Stimulated activated memory B cell treated with anti-CD40 and anti-IgM and Interleukin-4, amounts not matched to agents 10 μg/mL and 1 μg/mL and 100 μg/mL, for 72 hours (primary cell): ENCODE measurements around the gene S100A11.
"Not testable (repeated sequence)": the region's sequence is repeated elsewhere in the genome, so short reads cannot be mapped to it uniquely, and the experiment has no call there.

ENCODE experiments used
- ATAC-seq: fragments of 150-1000 bp; cut with Tn5 transposase; 2 replicates; pipeline ENCODE4 v1.10.0; 2021
- H3K27ac Mint-ChIP-seq: one replicate; pipeline ENCODE4 v1.8.0; 2022; ENCODE audit warnings: mild to moderate bottlenecking, mixed read lengths
- H3K27me3 Mint-ChIP-seq: one replicate; pipeline ENCODE4 v1.8.0; 2022; ENCODE audit warnings: mixed read lengths
- H3K36me3 Mint-ChIP-seq: one replicate; pipeline ENCODE4 v1.8.0; 2022; ENCODE audit warnings: mixed read lengths
- H3K4me1 Mint-ChIP-seq: one replicate; pipeline ENCODE4 v1.8.0; 2022; ENCODE audit warnings: mixed read lengths
- H3K4me3 Mint-ChIP-seq: one replicate; pipeline ENCODE4 v1.8.0; 2022; ENCODE audit warnings: mild to moderate bottlenecking, moderate library complexity, mixed read lengths
- H3K9me3 Mint-ChIP-seq: one replicate; pipeline ENCODE4 v1.8.0; 2022; ENCODE audit warnings: mixed read lengths

The S100A11 gene

DNA sequence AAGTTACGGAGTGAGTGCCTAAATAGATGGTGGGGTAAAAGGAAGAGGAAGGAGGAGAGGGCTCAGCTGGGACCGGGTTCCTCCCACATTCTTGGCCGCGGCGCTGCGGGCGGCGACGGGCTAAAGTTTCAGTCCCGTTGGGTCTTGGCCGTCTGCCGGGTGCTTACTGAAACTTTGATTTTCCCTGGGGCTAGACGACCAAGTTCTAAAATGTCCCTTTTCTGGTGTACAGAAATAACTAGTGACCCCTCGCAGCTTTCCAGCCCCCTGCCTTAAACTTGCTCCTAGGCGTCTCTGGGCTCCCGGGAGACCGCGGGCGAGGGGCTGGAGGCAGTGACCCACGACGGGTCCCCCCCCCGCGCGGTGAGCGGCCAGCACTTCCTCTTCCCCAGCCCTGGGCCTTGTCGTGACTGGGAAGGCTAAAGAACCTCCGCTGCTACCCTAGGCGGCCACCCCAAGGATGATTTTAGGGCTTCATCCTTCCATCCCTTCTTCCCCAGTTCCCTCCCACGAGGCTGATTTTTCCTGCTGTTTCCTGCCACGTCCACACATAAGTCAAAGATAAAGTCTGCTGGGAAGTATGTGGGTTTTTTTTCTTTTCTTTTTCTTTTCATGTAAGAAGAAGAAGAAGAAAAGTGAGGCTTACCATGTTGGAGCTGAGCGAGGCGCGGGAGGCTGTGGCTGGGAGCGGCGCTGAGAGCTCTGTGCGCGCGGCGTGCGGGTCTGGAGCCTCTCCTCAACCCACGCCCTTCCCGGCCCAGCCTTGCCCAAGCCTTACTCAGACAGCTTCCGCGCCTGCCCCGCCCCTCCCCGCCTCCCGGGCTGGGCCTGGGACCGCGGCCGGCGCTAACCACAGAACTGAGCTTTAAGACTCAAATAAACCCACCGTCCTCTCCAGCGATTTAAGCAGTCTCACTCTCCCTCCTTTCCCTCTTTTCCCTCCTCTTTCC is at the start of gene S100A11:
Gene S100A11, minus strand, starts transcription at position 738 of the 950 bp plus-strand sequence. Its CDS starts 89 bp downstream, at position 649.
- H3K36me3 Mint-ChIP-seq: peaks cover 6% of the 10 kb centered on the region
- H3K4me3 Mint-ChIP-seq: peak within 1 kb of the TSS; percentile 83
- ATAC-seq: peak; percentile 87
- H3K27me3 Mint-ChIP-seq: no peaks in the 10 kb centered on the region
- H3K27ac Mint-ChIP-seq: peak within 1 kb of the TSS; percentile 86
- peaks cover 20% of the 10 kb centered on the region for H3K4me1 Mint-ChIP-seq
- H3K9me3 Mint-ChIP-seq: no peaks in the 10 kb centered on the region

DNA sequence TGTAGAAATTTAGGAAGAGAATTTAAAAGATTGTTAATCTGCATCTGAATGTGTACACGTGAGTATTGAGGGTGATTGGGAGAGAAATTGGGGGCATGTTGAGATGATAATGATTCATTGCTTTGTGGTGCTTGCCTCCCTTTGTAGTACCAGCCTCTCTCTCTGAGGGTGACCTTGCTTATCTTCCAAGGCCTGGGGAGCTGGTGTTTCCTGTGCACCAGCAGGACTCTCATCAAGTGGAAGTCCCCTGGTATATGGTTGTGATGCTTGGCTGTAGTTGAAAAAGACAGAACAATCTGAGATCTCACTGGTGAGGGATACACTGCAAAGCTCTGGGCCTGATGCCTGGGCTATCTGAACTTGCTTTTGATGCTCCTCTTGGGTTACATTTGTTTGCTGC is 48.0 kb upstream of the S100A11 start:
- Mint-ChIP-seq H3K27ac (no peak overlapping the region), H3K36me3 (no peaks in the 10 kb centered on the region), H3K4me3 (no peak overlapping the region), H3K9me3 (no peaks in the 10 kb centered on the region), H3K4me1 (no peaks in the 10 kb centered on the region), H3K27me3 (peaks cover 1% of the 10 kb centered on the region)
- ATAC-seq: no peak

DNA sequence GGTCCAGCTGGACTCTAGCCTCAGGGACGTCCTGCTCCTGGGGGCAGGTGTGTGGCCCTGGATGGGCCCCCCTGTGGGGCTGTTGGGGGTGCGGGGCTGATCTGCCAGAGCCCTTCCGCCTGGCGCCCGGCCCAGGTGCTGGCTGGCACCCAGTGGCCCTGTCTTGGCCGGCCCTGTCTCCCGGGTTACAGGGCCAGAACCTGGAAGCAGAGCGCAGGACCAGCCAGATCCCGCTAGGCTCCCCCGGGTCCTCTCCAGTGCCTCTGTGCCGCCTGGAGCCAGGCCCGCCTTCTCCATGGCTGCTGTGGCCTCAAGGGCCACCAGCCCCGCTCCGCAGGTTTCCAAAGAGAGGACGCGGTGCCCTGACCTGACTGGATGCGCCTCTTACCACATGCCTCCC is 44.2 kb upstream of the S100A11 start:
- not testable (repeated sequence) for H3K4me3 Mint-ChIP-seq, H3K36me3 Mint-ChIP-seq, ATAC-seq, H3K4me1 Mint-ChIP-seq, H3K9me3 Mint-ChIP-seq, H3K27ac Mint-ChIP-seq
- H3K27me3 Mint-ChIP-seq: peaks cover 20% of the 10 kb centered on the region

DNA sequence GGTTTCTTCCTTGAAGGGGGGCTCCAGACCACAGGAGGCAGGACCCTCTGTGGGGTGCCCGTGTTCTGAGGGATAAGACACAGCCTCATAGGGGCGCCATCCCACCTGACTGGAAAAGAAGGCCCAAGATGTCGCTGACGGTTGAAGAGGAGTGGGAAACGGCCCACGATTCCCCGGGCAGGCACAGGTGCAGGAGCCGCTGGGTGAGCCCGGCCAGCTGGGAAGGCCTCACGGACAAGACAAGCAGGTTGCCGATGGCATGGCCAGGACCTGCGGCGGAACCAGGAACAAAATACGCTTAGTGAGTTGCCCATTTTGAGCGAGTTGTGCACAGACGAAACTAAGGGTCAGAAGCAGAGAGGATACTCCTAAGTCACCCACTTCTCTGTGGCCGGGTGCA is 43.7 kb upstream of the S100A11 start:
- not testable (repeated sequence) for H3K4me1 Mint-ChIP-seq, H3K4me3 Mint-ChIP-seq, H3K36me3 Mint-ChIP-seq, ATAC-seq, H3K27ac Mint-ChIP-seq, H3K9me3 Mint-ChIP-seq
- H3K27me3 Mint-ChIP-seq: peaks cover 26% of the 10 kb centered on the region

GRCh38 chr1:152078831-152079441 is 42.1 kb upstream of the S100A11 start:
- Mint-ChIP-seq H3K36me3 (no peaks in the 10 kb centered on the region), H3K4me3 (no peak overlapping the region), H3K4me1 (no peaks in the 10 kb centered on the region), H3K27ac (no peak overlapping the region), H3K27me3 (peaks cover 35% of the 10 kb centered on the region), H3K9me3 (no peaks in the 10 kb centered on the region)
- no peak for ATAC-seq

- Mint-ChIP-seq H3K9me3 (no peaks in the 10 kb centered on the region), H3K4me3 (no peak overlapping the region), H3K27ac (no peak overlapping the region), H3K27me3 (peaks cover 64% of the 10 kb centered on the region), H3K4me1 (no peaks in the 10 kb centered on the region), H3K36me3 (no peaks in the 10 kb centered on the region)
- no peak for ATAC-seq
Measured at GRCh38 chr1:152072311-152072710, 35.5 kb upstream of the S100A11 start.

- Mint-ChIP-seq H3K4me1 (no peaks in the 10 kb centered on the region), H3K4me3 (no peak overlapping the region)
Measured at GRCh38 chr1:152071123-152071522, 34.3 kb upstream of the S100A11 start.

DNA sequence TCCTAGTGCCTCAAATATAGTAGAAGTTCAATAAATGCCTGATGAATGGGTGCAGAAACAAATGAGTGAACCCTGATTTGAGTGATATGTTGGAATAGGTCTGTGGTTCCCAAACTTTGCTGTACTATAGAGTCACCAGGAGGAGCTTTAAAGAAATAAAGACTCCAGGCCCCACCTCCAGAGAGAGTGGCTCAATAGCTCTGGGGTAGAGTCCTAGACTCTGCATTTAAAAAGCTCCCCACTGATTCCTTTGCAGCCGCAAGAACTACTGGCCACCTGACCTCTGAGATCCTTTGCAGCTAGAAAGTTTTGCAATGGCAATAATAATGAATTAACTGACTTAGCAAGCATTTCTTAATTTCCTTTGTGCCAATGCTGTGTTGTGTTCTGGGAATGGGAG is 31.1 kb upstream of the S100A11 start:
- Mint-ChIP-seq H3K4me1 (no peaks in the 10 kb centered on the region), H3K9me3 (no peaks in the 10 kb centered on the region), H3K36me3 (no peaks in the 10 kb centered on the region), H3K27me3 (peaks cover 57% of the 10 kb centered on the region), H3K4me3 (no peak overlapping the region), H3K27ac (no peak overlapping the region)
- no peak for ATAC-seq

More at GRCh38 chr1:152071123-152071522, 34.3 kb upstream of the S100A11 start:
- H3K27me3 Mint-ChIP-seq: peaks cover 63% of the 10 kb centered on the region
- ATAC-seq: no peak
- no peaks in the 10 kb centered on the region for H3K9me3 Mint-ChIP-seq
- no peaks in the 10 kb centered on the region for H3K36me3 Mint-ChIP-seq
- no peak overlapping the region for H3K27ac Mint-ChIP-seq

- ATAC-seq: no peak
- Mint-ChIP-seq H3K36me3 (no peaks in the 10 kb centered on the region), H3K4me1 (no peaks in the 10 kb centered on the region), H3K4me3 (no peak overlapping the region), H3K9me3 (no peaks in the 10 kb centered on the region), H3K27ac (no peak overlapping the region), H3K27me3 (peaks cover 50% of the 10 kb centered on the region)
Measured at GRCh38 chr1:152067150-152067549, 30.3 kb upstream of the S100A11 start.

DNA sequence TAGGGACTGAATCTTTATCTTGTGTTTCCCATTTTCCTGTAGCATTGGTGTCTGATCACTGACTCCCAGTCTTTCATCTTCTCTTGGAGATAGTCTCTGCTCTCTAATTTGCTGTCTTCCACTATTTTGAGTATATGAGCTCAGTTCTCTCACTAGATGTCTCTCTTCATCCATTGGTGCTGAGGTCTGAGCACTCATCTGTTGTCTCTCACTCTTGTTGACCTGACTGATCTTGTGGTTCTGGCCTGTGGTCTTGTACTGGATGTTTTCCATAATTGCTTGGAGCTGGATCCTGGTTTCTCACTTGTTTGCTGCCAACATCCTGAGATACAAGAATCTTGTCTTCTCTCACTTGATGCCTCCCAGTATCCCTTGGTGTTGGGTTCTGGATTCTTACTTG is 25.1 kb upstream of the S100A11 start:
- Mint-ChIP-seq H3K4me3 (no peak overlapping the region), H3K27me3 (peaks cover 27% of the 10 kb centered on the region)

GRCh38 chr1:152053375-152053774 is 16.6 kb upstream of the S100A11 start:
- ATAC-seq: no peak
- no peak overlapping the region for H3K27ac Mint-ChIP-seq
- H3K9me3 Mint-ChIP-seq: no peaks in the 10 kb centered on the region
- H3K4me1 Mint-ChIP-seq: peaks cover 9% of the 10 kb centered on the region
- H3K4me3 Mint-ChIP-seq: no peak overlapping the region
- H3K27me3 Mint-ChIP-seq: peaks cover 12% of the 10 kb centered on the region
- no peaks in the 10 kb centered on the region for H3K36me3 Mint-ChIP-seq

More for the DNA sequence above, 25.1 kb upstream of the S100A11 start:
- ATAC-seq: no peak
- Mint-ChIP-seq H3K36me3 (no peaks in the 10 kb centered on the region), H3K27ac (no peak overlapping the region), H3K9me3 (no peaks in the 10 kb centered on the region), H3K4me1 (no peaks in the 10 kb centered on the region)

DNA sequence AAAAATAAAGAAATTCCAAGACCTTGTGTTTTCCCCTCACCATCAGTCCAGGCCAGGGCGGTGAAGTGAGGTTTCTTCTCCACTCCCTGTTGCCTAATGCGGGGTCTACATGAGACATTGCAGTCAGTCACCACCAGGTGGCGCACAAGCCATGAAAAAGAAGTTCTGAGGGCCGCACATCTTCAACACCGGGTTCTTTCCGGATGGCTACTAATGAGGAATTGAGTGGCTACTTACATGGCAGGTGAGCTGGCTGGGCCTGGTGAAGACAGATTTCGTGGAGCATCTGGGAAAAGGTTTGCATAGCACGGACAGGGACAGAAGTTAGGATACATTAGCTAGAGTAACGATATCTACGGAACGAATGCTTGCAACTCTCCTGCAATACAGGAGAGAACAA is 15.8 kb upstream of the S100A11 start:
- H3K9me3 Mint-ChIP-seq: no peaks in the 10 kb centered on the region
- H3K36me3 Mint-ChIP-seq: no peaks in the 10 kb centered on the region
- no peak overlapping the region for H3K4me3 Mint-ChIP-seq
- H3K27me3 Mint-ChIP-seq: peaks cover 12% of the 10 kb centered on the region
- no peak overlapping the region for H3K27ac Mint-ChIP-seq
- peaks cover 16% of the 10 kb centered on the region for H3K4me1 Mint-ChIP-seq
- no peak for ATAC-seq

- Mint-ChIP-seq H3K27ac (no peak overlapping the region), H3K4me3 (no peak overlapping the region), H3K36me3 (no peaks in the 10 kb centered on the region), H3K27me3 (peaks cover 12% of the 10 kb centered on the region), H3K9me3 (no peaks in the 10 kb centered on the region), H3K4me1 (peaks cover 19% of the 10 kb centered on the region)
- ATAC-seq: no peak
Measured at GRCh38 chr1:152050886-152051675, 14.3 kb upstream of the S100A11 start.

DNA sequence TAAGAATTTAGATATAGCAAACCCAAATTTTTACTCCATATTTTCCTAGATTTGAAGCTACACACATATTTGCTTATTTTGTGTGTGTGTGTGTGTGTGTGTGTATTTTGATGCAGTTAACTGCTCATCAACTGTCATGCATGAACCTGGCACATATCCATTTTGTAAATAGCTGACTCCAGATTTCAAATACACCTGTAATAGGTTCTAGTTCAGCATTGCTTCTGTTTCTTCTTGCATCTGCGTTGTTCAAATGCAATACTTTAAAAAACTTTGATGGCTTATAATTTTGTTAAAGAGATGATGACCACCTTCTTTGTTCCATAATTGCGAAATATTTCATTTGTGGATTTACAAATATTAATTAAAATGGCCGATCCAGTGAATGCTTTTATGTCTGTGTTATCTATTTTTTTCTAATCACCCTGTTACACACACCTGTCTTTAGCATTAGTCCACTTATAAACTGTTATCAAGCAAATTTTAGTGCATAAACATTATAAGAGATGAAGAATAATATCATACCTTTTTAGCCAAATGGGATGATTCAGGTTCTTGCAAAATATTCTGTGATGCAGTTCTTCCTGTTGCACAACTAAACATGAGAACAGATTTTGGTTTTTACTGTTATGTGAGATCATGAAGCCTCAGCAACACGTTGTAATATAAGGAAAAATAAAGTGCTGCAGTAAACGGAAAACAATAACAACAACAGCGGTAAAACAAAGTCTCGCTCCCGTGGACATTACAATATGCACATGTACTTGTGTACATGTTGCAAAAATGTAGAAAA is 12.7 kb upstream of the S100A11 start:
- Mint-ChIP-seq H3K36me3 (no peaks in the 10 kb centered on the region), H3K27me3 (peaks cover 12% of the 10 kb centered on the region), H3K4me1 (peaks cover 19% of the 10 kb centered on the region), H3K27ac (no peak overlapping the region), H3K4me3 (no peak overlapping the region), H3K9me3 (no peaks in the 10 kb centered on the region)
- no peak for ATAC-seq
